HL-60 (cell line): ENCODE measurements around the gene DHCR24.

Experiments
- CTCF ChIP-seq: IDR thresholded peaks from one replicate; pipeline ENCODE4 v1.5.1; 2011; ENCODE audit warnings: low read length, control low read depth, inconsistent platforms; ENCODE audit not compliant: insufficient read depth
- GABPA ChIP-seq: IDR thresholded peaks from 2 replicates; pipeline ENCODE4 v1.6.1; 2012; ENCODE audit warnings: low read depth
- POLR2AphosphoS5 ChIP-seq: IDR thresholded peaks from 2 replicates; pipeline ENCODE4 v1.6.1; 2012; ENCODE audit warnings: low read depth
- REST ChIP-seq: IDR thresholded peaks from 2 replicates; pipeline ENCODE4 v1.6.1; 2012; ENCODE audit warnings: low read depth; ENCODE audit not compliant: insufficient replicate concordance
- SPI1 ChIP-seq: IDR thresholded peaks from 2 replicates; pipeline ENCODE4 v1.6.1; 2012; ENCODE audit warnings: low read depth, mild to moderate bottlenecking, borderline replicate concordance

- TF ChIP-seq CTCF: no peak
- no peak for TF ChIP-seq REST
- no peak for TF ChIP-seq POLR2AphosphoS5
- TF ChIP-seq GABPA: no peak
- no peak for TF ChIP-seq SPI1
Measured at GRCh38 chr1:54845772-54846171, 41.2 kb downstream of the DHCR24 start.
